VCaP (cell line): Measurements from ENCODE around the gene ADAM10.

Source experiments
- H3K27ac ChIP-seq: fragments of 450-650 bp; 2 replicates; pipeline ENCODE4 v1.5.1; 2017
- CTCF ChIP-seq: fragments of 450-650 bp; conservative IDR thresholded peaks from 2 replicates; pipeline ENCODE4 v1.5.1; 2017; ENCODE audit warnings: mild to moderate bottlenecking, moderate library complexity

Gene ADAM10

DNA sequence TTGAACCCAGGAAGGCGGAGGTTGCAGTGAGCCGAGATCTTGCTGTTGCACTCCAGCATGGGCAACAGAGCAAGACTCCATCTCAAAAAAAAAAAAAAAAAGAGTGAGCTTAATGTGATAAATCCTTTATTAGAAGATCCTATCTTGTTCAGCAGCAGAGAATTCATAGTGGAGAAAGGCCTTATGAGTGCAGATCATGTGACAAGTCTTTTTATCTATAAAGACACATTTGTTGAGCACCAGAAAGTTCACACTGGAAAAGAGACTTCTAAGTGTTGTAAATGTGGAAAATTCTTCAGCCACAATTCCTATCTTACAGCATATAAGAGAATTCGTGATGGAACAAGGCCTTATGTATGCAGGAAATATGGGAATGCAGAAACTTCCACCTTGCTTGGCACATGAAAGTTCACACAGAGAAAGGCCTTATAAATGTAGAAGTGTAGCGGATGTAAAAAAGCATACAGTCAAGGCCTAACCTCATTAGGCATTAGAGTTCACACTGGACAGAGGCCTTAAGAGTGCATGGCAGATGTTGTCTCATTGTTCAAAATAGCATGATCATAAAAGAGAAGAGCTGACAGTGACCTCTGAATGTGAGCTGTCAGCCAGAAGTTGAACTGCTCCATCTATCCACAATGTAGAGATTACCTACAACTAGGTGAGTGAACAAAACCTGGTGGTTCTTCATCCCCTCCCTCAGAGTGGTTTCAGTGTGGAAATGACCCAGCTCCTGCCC, 16.7 kb downstream of the ADAM10 start:
- TF ChIP-seq CTCF = no peak

GRCh38 chr15:58731756-58732535, 17.6 kb downstream of the ADAM10 start:
- H3K27ac ChIP-seq = no peak overlapping the region
- no peak for TF ChIP-seq CTCF

More for the DNA sequence above, 16.7 kb downstream of the ADAM10 start:
- no peak overlapping the region for H3K27ac ChIP-seq

DNA sequence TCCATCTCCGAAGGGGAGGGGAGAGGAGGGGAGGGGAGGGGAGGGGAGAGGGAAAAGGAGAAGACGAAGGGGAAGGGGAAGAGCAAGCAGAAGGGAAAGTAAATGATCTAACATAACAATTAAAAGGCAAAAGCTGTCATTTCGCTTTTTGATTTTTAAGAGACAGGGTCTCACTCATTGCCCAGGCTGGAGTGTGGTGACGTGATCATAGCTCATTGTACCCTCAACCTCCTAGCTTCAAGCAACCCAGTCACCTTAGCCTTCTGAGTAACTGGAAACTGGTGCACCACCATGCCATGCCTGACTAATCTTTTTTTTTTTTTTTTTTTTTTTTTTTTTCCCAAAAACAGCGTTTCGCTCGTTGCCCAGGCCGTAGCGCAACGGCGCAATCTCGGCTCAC, 22.6 kb downstream of the ADAM10 start:
- TF ChIP-seq CTCF = no peak
- H3K27ac ChIP-seq = no peak overlapping the region

GRCh38 chr15:58724466-58724865, 25.0 kb downstream of the ADAM10 start:
- no peak overlapping the region for H3K27ac ChIP-seq
- TF ChIP-seq CTCF = no peak

GRCh38 chr15:58717357-58717756, 32.1 kb downstream of the ADAM10 start:
- TF ChIP-seq CTCF = no peak
- H3K27ac ChIP-seq = no peak overlapping the region

DNA sequence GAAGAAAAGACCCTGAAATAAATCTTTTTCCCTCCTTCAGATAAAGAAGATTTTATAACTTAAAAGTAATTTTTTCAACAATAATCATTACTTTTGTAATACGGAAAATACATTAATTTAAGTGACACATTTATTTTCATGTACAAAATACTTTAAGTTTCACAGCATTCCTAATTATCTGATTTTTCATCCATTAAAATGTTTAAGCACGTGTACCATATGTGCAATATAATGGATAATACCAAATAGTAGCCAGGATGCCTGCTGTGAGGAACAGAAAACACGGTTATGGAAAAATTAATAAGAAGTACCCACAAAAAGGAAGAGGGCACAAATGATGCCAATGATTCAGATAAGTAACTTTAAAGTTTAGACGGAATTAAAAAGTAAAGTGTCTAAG, 33.5 kb downstream of the ADAM10 start:
- TF ChIP-seq CTCF = no peak
- H3K27ac ChIP-seq = no peak overlapping the region

DNA sequence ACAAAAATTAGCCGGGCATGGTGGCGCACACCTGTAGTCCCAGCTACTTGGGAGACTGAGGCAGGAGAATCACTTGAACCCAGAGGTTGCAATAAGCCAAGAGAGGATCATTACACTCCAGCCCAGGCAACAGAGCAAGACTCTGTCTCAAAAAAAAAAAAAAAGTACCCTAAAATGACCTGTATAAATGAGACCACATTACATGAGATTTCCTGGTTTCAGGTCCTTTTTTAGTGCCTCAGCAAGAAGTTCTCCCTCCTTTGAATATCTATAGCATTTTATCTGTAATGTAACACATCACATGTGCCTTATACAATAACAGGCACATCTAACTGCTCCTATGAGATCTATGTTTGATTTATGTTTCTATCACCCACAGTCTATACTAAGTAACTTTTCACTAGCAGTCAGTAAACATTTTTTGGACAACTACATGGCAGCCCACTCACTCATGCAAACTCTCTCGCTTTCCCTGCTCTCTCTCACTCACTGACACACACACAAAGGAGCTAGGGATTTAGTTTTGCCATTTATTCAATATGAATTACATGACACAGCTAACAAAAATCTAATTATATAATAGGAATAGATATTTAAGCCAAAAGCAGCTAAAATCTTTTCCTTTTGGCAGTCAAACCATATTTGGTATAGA, 34.1 kb downstream of the ADAM10 start:
- H3K27ac ChIP-seq = no peak overlapping the region
- TF ChIP-seq CTCF = no peak
